ELR (cell line): ENCODE data around the gene MALT1.
A peak's percentile ranks its signal among the peaks of the same experiment; 100 is the strongest.

ENCODE experiments used
- DNase-seq: peaks from one replicate; pipeline ENCODE4 v3.0.0-alpha.2; 2015; ENCODE audit warnings: low read depth

MALT1 gene

DNA sequence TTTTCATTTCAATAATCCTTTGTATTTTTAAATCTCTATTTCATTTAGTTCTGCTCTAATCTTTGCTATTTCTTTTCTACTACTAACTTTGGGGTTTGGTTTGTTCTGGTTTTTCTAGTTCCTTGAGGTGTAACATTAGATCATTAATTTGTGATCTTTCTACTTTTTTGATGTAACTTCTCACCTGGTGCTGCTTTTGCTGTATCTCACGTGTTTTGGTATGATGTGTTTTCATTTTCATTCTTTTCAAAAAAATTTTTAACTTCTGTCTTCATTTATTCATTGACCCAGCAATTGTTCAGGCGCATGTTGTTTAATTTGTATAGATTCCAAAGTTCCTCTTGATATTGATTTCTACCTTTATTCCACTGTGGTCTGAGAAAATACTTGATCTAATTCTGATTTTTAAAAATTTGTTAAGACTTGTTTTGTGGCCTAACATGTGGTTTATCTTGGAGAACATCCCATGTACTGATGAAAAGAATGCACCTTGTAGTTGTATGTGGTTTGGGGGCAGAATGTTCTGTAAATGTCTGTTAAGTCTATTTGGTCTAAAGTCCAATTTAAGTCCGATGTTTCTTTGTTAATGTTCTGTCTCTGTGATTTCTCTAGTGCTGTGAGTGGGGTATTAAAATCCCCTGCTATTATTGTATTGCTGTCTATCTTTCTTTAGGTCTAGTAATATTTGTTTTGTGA, 17.3 kb upstream of the MALT1 start:
- no peak for DNase-seq

- no peak for DNase-seq
Measured at GRCh38 chr18:58654896-58655614, 16.2 kb upstream of the MALT1 start.

- no peak for DNase-seq
Measured at GRCh38 chr18:58657081-58657480, 14.2 kb upstream of the MALT1 start.

- DNase-seq = no peak
Measured at GRCh38 chr18:58657494-58657893, 13.8 kb upstream of the MALT1 start.

DNA sequence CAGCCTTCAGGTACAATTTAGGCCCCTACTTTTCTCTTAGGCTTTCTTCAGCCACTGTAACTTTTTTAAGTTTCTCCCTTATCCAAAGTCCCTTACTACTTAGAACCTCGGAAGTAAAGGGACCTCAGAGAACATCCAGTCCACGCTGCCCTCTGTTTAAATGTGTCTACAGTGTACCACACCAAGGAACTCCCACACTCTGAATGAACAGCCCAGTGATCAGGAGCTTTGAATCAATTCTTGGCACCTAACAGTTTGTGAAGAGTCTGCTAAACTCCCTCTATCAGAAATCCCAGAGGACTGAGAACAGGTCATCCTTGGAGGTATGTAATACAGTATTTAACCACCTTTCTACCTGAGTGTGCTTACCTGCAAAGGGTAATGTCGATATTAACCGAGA, 11.6 kb upstream of the MALT1 start:
- DNase-seq = no peak

GRCh38 chr18:58660915-58661314, 10.3 kb upstream of the MALT1 start:
- no peak for DNase-seq

- peak; percentile 52 for DNase-seq
Measured at GRCh38 chr18:58661423-58661822, 9.8 kb upstream of the MALT1 start.

DNA sequence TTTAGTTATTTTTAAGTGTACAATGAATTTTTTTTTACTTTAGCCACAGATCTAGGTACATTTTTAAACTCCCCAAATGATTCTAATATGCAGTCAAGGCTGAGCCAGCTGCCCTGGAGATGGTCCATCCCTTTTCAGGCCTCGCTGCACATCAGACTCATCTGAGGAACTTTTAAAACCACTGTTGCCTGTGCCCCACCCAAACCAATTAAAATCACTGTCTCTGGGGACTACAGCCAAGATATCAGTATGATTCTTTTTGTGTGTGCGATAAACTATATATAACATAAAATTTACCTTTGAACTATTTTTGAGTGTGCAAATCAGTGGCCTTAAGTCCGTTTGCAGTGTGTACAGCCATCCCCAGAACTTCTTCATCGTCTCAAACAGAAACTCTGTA, 9.1 kb upstream of the MALT1 start:
- DNase-seq = no peak

DNA sequence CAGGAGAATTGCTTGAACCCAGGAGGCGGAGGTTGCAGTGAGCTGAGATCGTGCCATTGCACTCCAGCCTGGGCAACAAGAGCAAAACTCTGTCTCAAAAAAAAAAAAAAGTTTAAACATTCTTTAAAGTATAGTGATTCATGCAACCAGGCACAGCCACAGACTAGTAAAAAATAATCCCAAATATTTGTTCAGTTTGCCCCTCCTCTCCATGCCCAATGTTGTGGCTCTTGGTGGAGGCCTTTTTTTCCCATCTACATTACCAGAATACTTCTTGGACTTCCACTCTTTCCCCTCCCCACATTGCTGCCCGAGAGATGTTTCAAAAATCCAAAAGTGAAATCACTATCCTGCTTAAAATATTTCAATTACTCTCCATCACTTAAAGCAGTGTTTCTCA, 5.1 kb upstream of the MALT1 start:
- peak; percentile 34 for DNase-seq

GRCh38 chr18:58668211-58668610, 3.1 kb upstream of the MALT1 start:
- peak; percentile 79 for DNase-seq

- DNase-seq = peak; percentile 95
Measured at GRCh38 chr18:58668897-58669296, 2.4 kb upstream of the MALT1 start.

DNA sequence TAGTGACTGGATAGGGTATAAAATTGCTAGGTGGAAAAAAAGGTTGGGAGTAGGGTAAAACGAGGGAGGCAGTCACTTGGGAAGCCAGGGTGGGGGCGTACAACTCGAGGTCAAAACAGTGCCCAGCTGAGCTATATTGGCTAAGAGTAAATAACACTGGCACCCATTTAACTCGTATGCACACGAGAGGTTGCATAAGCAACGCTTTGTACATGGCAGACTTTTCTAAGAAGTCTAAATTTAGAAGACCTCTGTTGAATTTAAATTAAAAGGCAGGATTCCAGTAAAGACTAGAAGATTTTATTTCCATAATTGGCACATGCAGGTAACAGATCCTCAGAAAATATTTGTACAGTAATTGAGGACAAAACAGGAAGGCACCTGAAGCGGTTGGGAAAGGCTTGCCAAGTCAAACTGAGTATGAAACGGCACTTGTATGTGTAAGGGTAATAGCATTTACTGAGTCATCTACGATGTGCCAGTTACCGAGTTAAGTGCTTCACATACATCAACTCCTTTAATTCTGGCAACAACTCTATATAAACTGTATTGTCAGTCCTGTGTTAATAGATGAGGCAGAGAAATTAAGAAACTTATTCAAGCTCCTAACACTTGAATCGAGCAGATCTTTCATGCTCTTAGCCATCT, 1.4 kb upstream of the MALT1 start:
- peak; percentile 93 for DNase-seq

DNA sequence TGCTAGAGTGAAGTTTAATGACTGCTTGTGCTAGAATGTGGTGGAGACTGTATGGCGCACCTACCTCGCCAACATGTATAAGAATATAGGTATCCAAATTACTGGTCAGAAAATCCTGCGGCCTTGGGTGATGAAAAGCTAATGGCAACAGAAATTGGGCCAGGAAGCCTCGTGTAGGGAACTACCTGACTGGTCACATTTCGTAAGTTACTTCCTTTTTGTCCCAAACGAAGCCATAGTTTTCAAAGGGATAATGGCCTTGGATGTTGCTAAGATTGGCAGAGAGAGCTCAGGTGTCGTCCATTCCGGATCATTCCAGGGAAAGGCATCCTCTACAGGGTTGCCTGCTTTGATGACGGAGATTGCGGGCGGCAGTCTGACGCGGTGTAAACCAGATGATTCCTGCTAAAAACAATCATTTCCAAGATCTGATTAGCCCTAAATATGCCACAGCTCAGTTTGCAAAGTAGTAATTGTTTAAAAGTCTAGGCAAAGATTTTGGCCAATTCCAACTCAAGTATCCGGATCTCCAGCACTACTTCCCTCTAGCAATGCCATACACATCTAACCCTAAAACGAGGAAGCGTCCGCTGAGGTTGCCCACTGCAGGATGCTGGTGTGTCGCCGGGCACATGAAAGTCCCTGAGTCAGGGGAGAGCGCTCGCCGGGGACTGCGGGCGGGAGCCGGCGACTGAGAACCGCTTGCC, 708 bp upstream of the MALT1 start:
- peak; percentile 60 for DNase-seq

GRCh38 chr18:58671632-58672564, 633 bp downstream of the MALT1 start:
- DNase-seq = peak; percentile 58

GRCh38 chr18:58674159-58674558, 2.9 kb downstream of the MALT1 start:
- DNase-seq = no peak

DNA sequence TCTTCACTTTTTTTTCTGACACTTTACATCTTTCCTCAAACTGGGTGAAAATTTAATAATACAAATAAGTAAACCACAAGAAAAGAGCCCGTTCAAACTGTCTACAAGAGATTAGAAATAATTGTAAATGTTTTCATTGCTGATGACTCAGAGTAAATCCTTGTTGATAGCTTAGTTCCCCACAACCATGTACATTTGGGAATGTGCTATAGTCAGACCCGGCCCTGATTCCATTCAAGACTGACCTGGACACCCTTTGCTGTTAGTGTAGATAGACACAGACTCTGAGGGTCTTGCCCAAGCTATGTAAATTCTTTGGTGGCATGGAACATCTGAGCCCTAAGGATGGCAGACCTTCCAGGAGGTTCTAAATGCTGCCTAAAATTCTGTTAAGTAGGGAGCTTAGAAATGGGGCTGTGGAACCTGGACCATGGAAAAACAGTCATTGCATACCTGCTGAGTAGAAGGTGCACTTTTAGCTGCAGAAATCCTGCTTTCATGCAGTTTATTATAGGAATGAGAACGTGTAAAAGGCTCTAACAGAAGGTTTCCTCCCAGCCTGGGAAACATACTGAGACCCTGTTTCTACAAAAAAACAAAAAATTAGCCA, 3.7 kb downstream of the MALT1 start:
- peak; percentile 61 for DNase-seq

GRCh38 chr18:58676270-58676669, 5.0 kb downstream of the MALT1 start:
- DNase-seq = no peak

DNA sequence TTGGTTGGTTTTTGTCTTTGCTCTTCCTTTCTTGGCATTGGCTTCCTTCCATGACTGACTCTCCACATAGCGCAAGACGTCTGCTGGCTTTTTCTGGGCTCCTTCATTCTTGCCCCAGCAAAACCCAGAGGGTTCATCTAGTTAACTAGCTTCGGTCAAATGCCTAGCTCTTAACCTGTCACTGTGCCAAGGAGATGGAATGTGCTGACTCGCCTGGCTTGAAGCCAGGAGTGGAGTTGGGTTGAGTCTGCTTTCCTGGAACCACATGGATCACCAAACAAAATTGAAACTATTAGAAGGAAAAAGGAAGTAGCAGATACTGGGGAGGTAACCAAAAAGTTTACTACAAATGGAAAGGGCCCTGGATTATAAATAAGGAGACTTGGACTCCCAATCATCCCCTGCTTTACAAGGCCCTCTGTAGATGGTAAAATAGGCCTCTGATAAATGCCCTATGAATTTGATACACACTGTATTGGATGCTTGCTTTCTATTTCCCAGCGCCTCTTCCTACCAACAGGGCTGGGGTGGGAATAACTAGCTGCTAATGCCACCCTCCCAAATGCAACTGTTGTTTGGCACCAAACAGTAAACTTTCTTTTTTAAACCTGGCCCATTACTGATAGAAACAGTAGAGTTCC, 11.3 kb downstream of the MALT1 start:
- peak; percentile 57 for DNase-seq

DNA sequence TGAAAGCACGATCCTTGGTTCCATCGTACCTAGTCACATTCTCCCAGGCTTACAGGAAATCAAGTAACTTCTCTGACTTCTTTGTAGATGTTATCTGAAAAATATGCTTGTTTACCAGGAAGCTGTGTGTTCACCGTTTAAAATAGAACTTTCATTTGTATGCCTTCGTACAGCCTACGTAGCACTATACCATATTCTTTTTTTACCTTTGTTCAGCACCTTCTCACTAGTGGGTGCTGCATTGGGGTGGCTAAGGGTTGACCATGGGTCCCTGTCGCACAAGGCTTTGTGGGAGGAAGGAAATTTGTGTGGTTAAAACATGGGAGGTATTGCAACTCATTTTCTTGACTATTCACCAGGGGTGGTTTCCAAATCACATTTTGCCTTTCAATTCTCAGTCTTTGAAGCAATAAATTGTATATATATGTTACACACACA, 16.6 kb downstream of the MALT1 start:
- no peak for DNase-seq

DNA sequence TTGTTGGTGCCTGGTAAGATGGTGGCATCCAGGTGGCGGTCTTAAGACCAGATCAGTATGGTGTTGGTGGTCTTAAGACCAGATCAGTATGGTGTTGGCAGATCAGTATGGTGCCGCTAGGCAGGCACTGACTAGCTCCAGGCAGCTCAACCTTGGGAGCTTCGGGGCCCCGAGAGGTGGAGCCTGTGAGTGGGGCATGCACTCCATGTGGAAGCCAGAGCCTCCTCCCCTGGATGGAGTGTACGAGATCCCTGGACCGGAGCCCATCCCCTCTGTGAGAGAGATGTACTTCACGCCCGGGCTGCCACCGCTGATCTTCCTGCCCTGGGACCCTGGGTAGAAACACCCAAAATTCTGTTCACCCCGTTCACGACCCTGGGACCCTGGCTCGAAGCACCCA, 19.0 kb downstream of the MALT1 start:
- DNase-seq = no peak

DNA sequence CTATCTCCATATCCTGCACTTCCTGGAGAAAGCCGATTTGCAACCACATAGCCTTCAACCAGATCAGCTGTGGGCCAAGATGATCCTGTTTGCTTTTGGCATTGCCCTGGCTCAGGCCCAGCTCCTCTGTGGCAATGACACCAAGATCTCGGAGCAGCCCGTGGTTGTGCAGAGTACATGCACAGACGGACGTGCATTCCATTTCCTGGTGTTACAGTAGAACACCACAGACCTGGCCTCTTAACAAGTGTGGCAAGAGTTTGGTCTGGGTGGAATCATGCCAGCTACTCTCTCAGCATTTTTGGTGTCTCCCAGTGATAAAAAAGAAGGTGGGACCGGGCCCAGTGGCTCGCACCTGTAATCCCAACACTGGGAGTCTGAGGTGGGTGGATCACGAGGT, 20.0 kb downstream of the MALT1 start:
- no peak for DNase-seq
